HepG2 (cell line): Measurements from ENCODE around the gene DNAJC5. TPM values are rescaled to one million over a fixed set of nuclear protein-coding genes. Genes with fewer than 3 reads are reported as not detected.
A peak's percentile ranks its signal among the peaks of the same experiment; 100 is the strongest.

ENCODE experiments used
- ATF2 ChIP-seq: sonication (generic); formaldehyde crosslinking; IDR thresholded peaks from 2 replicates; pipeline ENCODE4 v1.4.0; 2020; ENCODE audit warnings: missing genetic modification reagents
- ATF7 ChIP-seq, 2 experiments: fragments of 450-650 bp in 1 of 2; sonication (generic) in 1 of 2; formaldehyde crosslinking in 1 of 2; IDR thresholded peaks; 2 replicates each; pipeline versions ENCODE4 v1.4.0 to v1.6.1; 2016 to 2020; ENCODE audit warnings: antibody characterized with exemption in 1 of 2, mild to moderate bottlenecking in 1 of 2, missing genetic modification reagents in 1 of 2
- ERF ChIP-seq: IDR thresholded peaks from 2 replicates; pipeline ENCODE4 v1.6.1; 2018; ENCODE audit warnings: missing biosample characterization, missing genetic modification reagents
- FLYWCH1 ChIP-seq: sonication (generic); formaldehyde crosslinking; IDR thresholded peaks from 2 replicates; pipeline ENCODE4 v1.8.1; 2023; ENCODE audit warnings: mild to moderate bottlenecking, missing genetic modification reagents
- IKZF1 ChIP-seq: fragments of 450-650 bp; IDR thresholded peaks from 2 replicates; pipeline ENCODE4 v1.7.1; 2016
- IRF9 ChIP-seq: sonication (generic); formaldehyde crosslinking; IDR thresholded peaks from 2 replicates; pipeline ENCODE4 v1.8.0; 2022; ENCODE audit warnings: missing genetic modification reagents, mild to moderate bottlenecking, borderline replicate concordance
- JUN ChIP-seq: sonication (generic); formaldehyde crosslinking; IDR thresholded peaks from 2 replicates; pipeline ENCODE4 v1.4.0; 2020; ENCODE audit warnings: mild to moderate bottlenecking, missing genetic modification reagents
- KDM4B ChIP-seq: sonication (generic); formaldehyde crosslinking; IDR thresholded peaks from 2 replicates; pipeline ENCODE4 v1.4.0; 2020; ENCODE audit warnings: missing genetic modification reagents
- MAFG ChIP-seq: sonication (generic); formaldehyde crosslinking; IDR thresholded peaks from 2 replicates; pipeline ENCODE4 v1.5.1; 2020; ENCODE audit warnings: mild to moderate bottlenecking, missing genetic modification reagents
- MTERF4 ChIP-seq: sonication (generic); formaldehyde crosslinking; IDR thresholded peaks from 2 replicates; pipeline ENCODE4 v1.8.0; 2023; ENCODE audit warnings: mild to moderate bottlenecking, missing genetic modification reagents
- NCOA2 ChIP-seq: sonication (generic); formaldehyde crosslinking; IDR thresholded peaks from 2 replicates; pipeline ENCODE4 v1.8.0; 2022; ENCODE audit warnings: inconsistent platforms
- NCOA5 ChIP-seq: sonication (generic); formaldehyde crosslinking; IDR thresholded peaks from 2 replicates; pipeline ENCODE4 v1.4.0; 2020; ENCODE audit warnings: missing genetic modification reagents
- ONECUT2 ChIP-seq: sonication (generic); formaldehyde crosslinking; IDR thresholded peaks from 2 replicates; pipeline ENCODE4 v1.4.0; 2020; ENCODE audit warnings: missing genetic modification reagents
- PRDM4 ChIP-seq: sonication (generic); formaldehyde crosslinking; IDR thresholded peaks from 2 replicates; pipeline ENCODE4 v1.9.0; 2021; ENCODE audit warnings: missing genetic modification reagents, borderline replicate concordance
- REPIN1 ChIP-seq: sonication (generic); formaldehyde crosslinking; IDR thresholded peaks from 2 replicates; pipeline ENCODE4 v1.8.0; 2022; ENCODE audit warnings: missing genetic modification reagents, low read depth, mild to moderate bottlenecking, borderline replicate concordance
- SIN3B ChIP-seq: fragments of 150-350 bp; IDR thresholded peaks from 2 replicates; pipeline ENCODE4 v1.6.1; 2014; ENCODE audit warnings: low read length
- YEATS2 ChIP-seq: sonication (generic); formaldehyde crosslinking; IDR thresholded peaks from 2 replicates; pipeline ENCODE4 v1.4.0; 2020; ENCODE audit warnings: missing genetic modification reagents, borderline replicate concordance
- ZNF12 ChIP-seq: sonication (generic); formaldehyde crosslinking; IDR thresholded peaks from 2 replicates; pipeline ENCODE4 v1.5.0; 2020; ENCODE audit warnings: missing genetic modification reagents
- ZNF160 ChIP-seq: sonication (generic); formaldehyde crosslinking; IDR thresholded peaks from 2 replicates; pipeline ENCODE4 v1.8.0; 2022; ENCODE audit warnings: mild to moderate bottlenecking, inconsistent platforms, missing genetic modification reagents
- ZNF234 ChIP-seq: sonication (generic); formaldehyde crosslinking; conservative IDR thresholded peaks from 2 replicates; pipeline ENCODE4 v1.5.1; 2020; ENCODE audit warnings: mild to moderate bottlenecking, missing genetic modification reagents
- ZNF296 ChIP-seq: sonication (generic); formaldehyde crosslinking; conservative IDR thresholded peaks from 2 replicates; pipeline ENCODE4 v1.5.0; 2020; ENCODE audit warnings: mild to moderate bottlenecking, missing genetic modification reagents
- ZNF570 ChIP-seq: sonication (generic); formaldehyde crosslinking; IDR thresholded peaks from 2 replicates; pipeline ENCODE4 v1.4.0; 2020; ENCODE audit warnings: mild to moderate bottlenecking, missing genetic modification reagents, borderline replicate concordance
- ZNF660 ChIP-seq: sonication (generic); formaldehyde crosslinking; IDR thresholded peaks from 2 replicates; pipeline ENCODE4 v1.5.1; 2020; ENCODE audit warnings: mild to moderate bottlenecking, low read depth, missing genetic modification reagents, borderline replicate concordance
- ZNF709 ChIP-seq: sonication (generic); formaldehyde crosslinking; IDR thresholded peaks from 2 replicates; pipeline ENCODE4 v1.5.0; 2020; ENCODE audit warnings: mild to moderate bottlenecking, missing genetic modification reagents
- ZNF891 ChIP-seq: sonication (generic); formaldehyde crosslinking; IDR thresholded peaks from 2 replicates; pipeline ENCODE4 v1.5.0; 2020; ENCODE audit warnings: mild to moderate bottlenecking, missing genetic modification reagents
- ZSCAN9 ChIP-seq: IDR thresholded peaks from 2 replicates; pipeline ENCODE4 v1.6.1; 2016; ENCODE audit warnings: borderline replicate concordance
- polyA plus RNA-seq, 8 experiments: library from polyadenylated mRNA; depleted of rRNA in 3 of 8; stranded (reverse) in 7 of 8; unstranded in 1 of 8; fragments of >200 nt; fragmentation: Illumina TruSeq in 4 of 8; extraction: Trizol in 4 of 8; gene quantifications; 2 replicates each; pipeline versions ENCODE4 v1.2.1 to v1.2.3, GENCODE V29; 2011 to 2016; ENCODE audit warnings: low read depth in 4 of 8, missing spikeins in 1 of 8, mixed read lengths in 1 of 8; ENCODE audit not compliant: insufficient read depth in 1 of 8
- total RNA-seq, 5 experiments: library from RNA; depleted of rRNA; stranded (reverse); fragments of >200 nt; fragmentation: Illumina TruSeq; extraction: Trizol; gene quantifications; 2 replicates each; pipeline ENCODE4 v1.2.3, GENCODE V29; 2016; ENCODE audit warnings: low read depth in 1 of 5

The DNAJC5 gene
- total and polyA plus RNA-seq, 2 of the 13 experiments (the other 11 are each of a cell fraction or from before 2014, with no cell fraction given) = 42.8 to 64.5 TPM

- peak; percentile 80; the same call in 1 of the 2 replicates for TF ChIP-seq REPIN1
- no peak for TF ChIP-seq NCOA5
- no peak for TF ChIP-seq IKZF1
- TF ChIP-seq ONECUT2 (CRISPR knock-in tag) = no peak
- TF ChIP-seq ZNF570 = 0 out of 2 replicates have a peak, but pooled peaks have one; percentile 37
- TF ChIP-seq ZNF660 (CRISPR knock-in tag) = no peak
- TF ChIP-seq JUN (CRISPR knock-in tag) = peak; percentile 84; the same call in 1 of the 2 replicates
- TF ChIP-seq ATF7 (IDR thresholded peaks at IDR 0.05) = no peak
- TF ChIP-seq ATF7 (CRISPR knock-in tag; IDR thresholded peaks at IDR 0.05) = no peak
- peak; percentile 93 for TF ChIP-seq IRF9 (CRISPR knock-in tag)
- no peak for TF ChIP-seq ZSCAN9 (CRISPR knock-in tag)
- peak; percentile 71 for TF ChIP-seq ZNF12 (CRISPR knock-in tag)
- no peak for TF ChIP-seq ZNF709 (CRISPR knock-in tag)
- peak; percentile 70; the same call in 1 of the 2 replicates for TF ChIP-seq ERF (CRISPR knock-in tag)
- peak; percentile 85 for TF ChIP-seq ZNF296 (CRISPR knock-in tag)
- TF ChIP-seq KDM4B = peak; percentile 70; the same call in 1 of the 2 replicates
- peak; percentile 74 for TF ChIP-seq ATF2 (CRISPR knock-in tag)
- no peak; the same call in 1 of the 2 replicates for TF ChIP-seq ZNF160
- TF ChIP-seq ZNF234 = no peak; the same call in 1 of the 2 replicates
- peak; percentile 69 for TF ChIP-seq YEATS2
- TF ChIP-seq ZNF891 = peak; percentile 87; the same call in 1 of the 2 replicates
- no peak for TF ChIP-seq SIN3B
- TF ChIP-seq MTERF4 = peak; percentile 14
- TF ChIP-seq MAFG = no peak
- TF ChIP-seq NCOA2 = peak; percentile 51; the same call in 1 of the 2 replicates
- no peak for TF ChIP-seq FLYWCH1 (CRISPR knock-in tag)
- TF ChIP-seq PRDM4 (CRISPR knock-in tag) = peak; percentile 85; the same call in 1 of the 2 replicates
Measured at GRCh38 chr20:63863798-63864544, 31.0 kb upstream of the DNAJC5 start (continued).
